H9 (cell line): ENCODE data around the gene CLMP. TPM values are rescaled to one million over a fixed set of nuclear protein-coding genes. Genes with fewer than 3 reads are reported as not detected.

Experiments used
- DNase-seq: peaks from one replicate; pipeline ENCODE4 v3.0.0-alpha.2; 2017
- H2AFZ ChIP-seq: one replicate; pipeline ENCODE4 v1.6.1; 2013; ENCODE audit warnings: mild to moderate bottlenecking, low read length, control low read depth, moderate library complexity
- H2AK5ac ChIP-seq: 2 replicates; pipeline ENCODE4 v1.6.1; 2013; ENCODE audit warnings: low read length, control low read depth, mixed read lengths; ENCODE audit not compliant: insufficient read length
- H2BK120ac ChIP-seq: one replicate; pipeline ENCODE4 v1.6.1; 2013; ENCODE audit warnings: low read depth, mild to moderate bottlenecking, low read length, control low read depth, inconsistent platforms; ENCODE audit not compliant: poor library complexity, severe bottlenecking
- H2BK12ac ChIP-seq: 2 replicates; pipeline ENCODE4 v1.6.1; 2013; ENCODE audit warnings: low read length, control low read depth, mixed read lengths, low read depth; ENCODE audit not compliant: insufficient read length
- H2BK15ac ChIP-seq: 2 replicates; pipeline ENCODE4 v1.6.1; 2013; ENCODE audit warnings: low read depth, low read length, control low read depth
- H2BK20ac ChIP-seq: one replicate; pipeline ENCODE4 v1.6.1; 2013; ENCODE audit warnings: low read depth, mild to moderate bottlenecking, low read length, control low read depth, inconsistent platforms; ENCODE audit not compliant: poor library complexity, severe bottlenecking
- H2BK5ac ChIP-seq: 2 replicates; pipeline ENCODE4 v1.6.1; 2013; ENCODE audit warnings: low read length, control low read depth, mixed read lengths; ENCODE audit not compliant: insufficient read length
- H3K14ac ChIP-seq: 2 replicates; pipeline ENCODE4 v1.6.1; 2013; ENCODE audit warnings: low read length, control low read depth; ENCODE audit not compliant: insufficient read depth
- H3K18ac ChIP-seq: 2 replicates; pipeline ENCODE4 v1.6.1; 2013; ENCODE audit warnings: low read depth, mild to moderate bottlenecking, mixed read lengths, low read length, control low read depth; ENCODE audit not compliant: insufficient read length
- H3K23ac ChIP-seq: 2 replicates; pipeline ENCODE4 v1.6.1; 2013; ENCODE audit warnings: low read length, control low read depth, mixed read lengths, low read depth; ENCODE audit not compliant: insufficient read length
- H3K23me2 ChIP-seq: 2 replicates; pipeline ENCODE4 v1.6.1; 2013; ENCODE audit warnings: low read depth, mild to moderate bottlenecking, mixed read lengths, low read length, control low read depth; ENCODE audit not compliant: insufficient read length, poor library complexity, severe bottlenecking
- H3K27ac ChIP-seq: 2 replicates; pipeline ENCODE4 v1.5.1; 2013; ENCODE audit warnings: low read length, control low read depth, mixed read lengths, low read depth; ENCODE audit not compliant: insufficient read length
- H3K27me3 ChIP-seq: 2 replicates; pipeline ENCODE4 v1.6.1; 2013; ENCODE audit warnings: low read length, control low read depth, inconsistent platforms; ENCODE audit not compliant: insufficient read depth
- H3K4ac ChIP-seq: 2 replicates; pipeline ENCODE4 v1.6.1; 2013; ENCODE audit warnings: low read depth, mild to moderate bottlenecking, control low read depth, inconsistent platforms, low read length, moderate library complexity
- H3K4me1 ChIP-seq: 2 replicates; pipeline ENCODE4 v1.6.1; 2013; ENCODE audit warnings: low read length, control low read depth, inconsistent platforms; ENCODE audit not compliant: insufficient read depth
- H3K4me2 ChIP-seq: 2 replicates; pipeline ENCODE4 v1.6.1; 2013; ENCODE audit warnings: low read length, control low read depth, mixed read lengths; ENCODE audit not compliant: insufficient read length, insufficient read depth
- H3K56ac ChIP-seq: 2 replicates; pipeline ENCODE4 v1.6.1; 2013; ENCODE audit warnings: low read depth, mild to moderate bottlenecking, mixed read lengths, low read length, control low read depth; ENCODE audit not compliant: insufficient read length
- H3K79me1 ChIP-seq: 2 replicates; pipeline ENCODE4 v1.6.1; 2013; ENCODE audit warnings: low read depth, mild to moderate bottlenecking, moderate library complexity, low read length, control low read depth, inconsistent platforms; ENCODE audit not compliant: insufficient read depth, poor library complexity, severe bottlenecking
- H3K79me2 ChIP-seq: 2 replicates; pipeline ENCODE4 v1.6.1; 2013; ENCODE audit warnings: low read length, control low read depth, inconsistent platforms; ENCODE audit not compliant: insufficient read depth
- H3K9ac ChIP-seq: 2 replicates; pipeline ENCODE4 v1.6.1; 2013; ENCODE audit warnings: low read length, control low read depth, mixed read lengths; ENCODE audit not compliant: insufficient read length; ENCODE audit errors: extremely low read depth
- H3K9me3 ChIP-seq: one replicate; pipeline ENCODE4 v1.6.1; 2013; ENCODE audit warnings: low read depth, low read length, inconsistent platforms; ENCODE audit not compliant: control insufficient read depth
- H3T11ph ChIP-seq: one replicate; pipeline ENCODE4 v1.6.1; 2013; ENCODE audit warnings: mild to moderate bottlenecking, low read length, control low read depth, inconsistent platforms
- H4K20me1 ChIP-seq: one replicate; pipeline ENCODE4 v1.6.1; 2013; ENCODE audit not compliant: control insufficient read depth, insufficient read length, insufficient read depth
- H4K5ac ChIP-seq: 2 replicates; pipeline ENCODE4 v1.6.1; 2013; ENCODE audit warnings: low read depth, mild to moderate bottlenecking, mixed read lengths, low read length, control low read depth; ENCODE audit not compliant: insufficient read length
- H4K8ac ChIP-seq: replicated peaks from 2 replicates; pipeline ENCODE4 v1.6.1; 2013; ENCODE audit warnings: low read length, control low read depth, mixed read lengths, low read depth; ENCODE audit not compliant: insufficient read length
- H4K91ac ChIP-seq: 2 replicates; pipeline ENCODE4 v1.6.1; 2013; ENCODE audit warnings: low read depth, mild to moderate bottlenecking, moderate library complexity, mixed read lengths, low read length, control low read depth; ENCODE audit not compliant: insufficient read length
- H3K27ac Mint-ChIP-seq, 3 experiments: 2 replicates in 2 of 3; 3 replicates in 1 of 3; pipeline ENCODE4 v1.8.0; 2020 to 2021; ENCODE audit warnings: mixed read lengths in 3 of 3, mild to moderate bottlenecking in 1 of 3, moderate library complexity in 1 of 3
- H3K27me3 Mint-ChIP-seq: 2 replicates; pipeline ENCODE4 v1.8.0; 2021; ENCODE audit warnings: low read depth, mild to moderate bottlenecking, moderate library complexity, mixed read lengths
- H3K36me3 Mint-ChIP-seq, 3 experiments: 2 replicates in 2 of 3; 3 replicates in 1 of 3; pipeline ENCODE4 v1.8.0; 2020 to 2021; ENCODE audit warnings: low read depth in 3 of 3, mixed read lengths in 3 of 3; ENCODE audit not compliant: insufficient read depth in 1 of 3
- H3K4me1 Mint-ChIP-seq, 2 experiments: 2 replicates each; pipeline ENCODE4 v1.8.0; 2020; ENCODE audit warnings: mixed read lengths in 2 of 2
- H3K4me3 Mint-ChIP-seq, 2 experiments: 2 replicates in 1 of 2; 3 replicates in 1 of 2; pipeline ENCODE4 v1.8.0; 2020 to 2021; ENCODE audit warnings: mild to moderate bottlenecking in 2 of 2, mixed read lengths in 2 of 2, moderate library complexity in 1 of 2
- H3K9me3 Mint-ChIP-seq, 2 experiments: 2 replicates in 1 of 2; 3 replicates in 1 of 2; pipeline ENCODE4 v1.8.0; 2020; ENCODE audit warnings: mild to moderate bottlenecking in 2 of 2, mixed read lengths in 2 of 2, moderate library complexity in 1 of 2
- CTCF ChIP-seq: fragments of 200-600 bp; sonication (generic); conservative IDR thresholded peaks from 3 replicates; pipeline ENCODE4 v1.8.0; 2021; ENCODE audit warnings: antibody characterized with exemption, mild to moderate bottlenecking
- WGBS: extraction: QIAGEN DNeasy Blood & Tissue Kit; methylation state at CpG from one replicate; pipeline ENCODE4 v1.1.7; 2013; ENCODE audit warnings: missing lambda C conversion rate, low lambda C conversion rate, mixed read lengths; ENCODE audit not compliant: insufficient read length; ENCODE audit errors: extremely low coverage; 5-methylcytosine and 5-hydroxymethylcytosine counted together
- total RNA-seq: library from RNA; stranded (reverse); gene quantifications from 2 replicates; pipeline ENCODE4 v1.2.1, GENCODE V29; 2021

CLMP gene
- total RNA-seq, 1 experiment from 2014 or later: 13.8 TPM

- TF ChIP-seq CTCF: no peak
These were observed 14.5 kb downstream of the CLMP start for GRCh38 chr11:123180574-123180973.

More at GRCh38 chr11:123180574-123180973, 14.5 kb downstream of the CLMP start:
- Histone ChIP-seq H3K4me2 (no peak overlapping the region), H3K27me3 (no peaks in the 10 kb centered on the region), H2BK5ac (no peak overlapping the region), H2BK12ac (no peak overlapping the region), H2AK5ac (no peak overlapping the region), H3T11ph (no peak overlapping the region), H3K27ac (no peak overlapping the region), H4K5ac (no peak overlapping the region), H3K79me2 (no peaks in the 10 kb centered on the region), H3K9me3 (no peaks in the 10 kb centered on the region), H3K18ac (no peak overlapping the region), H3K23me2 (no peaks in the 10 kb centered on the region), H2AFZ (no peak overlapping the region), H2BK120ac (no peak overlapping the region), H4K91ac (no peak overlapping the region), H4K20me1 (no peaks in the 10 kb centered on the region), H2BK15ac (no peak overlapping the region), H3K4ac (no peak overlapping the region), H3K14ac (no peak overlapping the region), H3K4me1 (peaks cover 24% of the 10 kb centered on the region), H3K79me1 (no peaks in the 10 kb centered on the region), H3K9ac (no peak overlapping the region), H3K56ac (no peak overlapping the region), H2BK20ac (no peak overlapping the region), H3K23ac (no peak overlapping the region), H4K8ac (no peak overlapping the region)
- H3K4me1 Mint-ChIP-seq: peaks cover 63 to 74% of the 10 kb centered on the region in 2 experiments
- peaks cover 4 to 6% of the 10 kb centered on the region in 2 experiments; a peak in 3 of 5 replicates for H3K9me3 Mint-ChIP-seq
- WGBS: no CpG with 5 or more reads among the region's 2 CpGs
- no peak for DNase-seq
- H3K36me3 Mint-ChIP-seq: peaks cover 4 to 11% (median 10%) of the 10 kb centered on the region in 3 experiments; a peak in 6 of 7 replicates
- H3K4me3 Mint-ChIP-seq: no peak overlapping the region; a peak in 1 of 5 replicates
- H3K27ac Mint-ChIP-seq: peak overlapping the region in 1 of 3 experiments; percentile 19; a peak in 3 of 7 replicates
- H3K27me3 Mint-ChIP-seq: peaks cover 1% of the 10 kb centered on the region; the same call in 1 of the 2 replicates
